ENCODE data around the gene TEPSIN.

TEPSIN gene, protein sequence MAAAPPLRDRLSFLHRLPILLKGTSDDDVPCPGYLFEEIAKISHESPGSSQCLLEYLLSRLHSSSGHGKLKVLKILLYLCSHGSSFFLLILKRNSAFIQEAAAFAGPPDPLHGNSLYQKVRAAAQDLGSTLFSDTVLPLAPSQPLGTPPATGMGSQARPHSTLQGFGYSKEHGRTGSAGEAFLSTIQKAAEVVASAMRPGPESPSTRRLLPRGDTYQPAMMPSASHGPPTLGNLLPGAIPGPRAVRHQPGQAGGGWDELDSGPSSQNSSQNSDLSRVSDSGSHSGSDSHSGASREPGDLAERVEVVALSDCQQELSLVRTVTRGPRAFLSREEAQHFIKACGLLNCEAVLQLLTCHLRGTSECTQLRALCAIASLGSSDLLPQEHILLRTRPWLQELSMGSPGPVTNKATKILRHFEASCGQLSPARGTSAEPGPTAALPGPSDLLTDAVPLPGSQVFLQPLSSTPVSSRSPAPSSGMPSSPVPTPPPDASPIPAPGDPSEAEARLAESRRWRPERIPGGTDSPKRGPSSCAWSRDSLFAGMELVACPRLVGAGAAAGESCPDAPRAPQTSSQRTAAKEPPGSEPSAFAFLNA

DNA sequence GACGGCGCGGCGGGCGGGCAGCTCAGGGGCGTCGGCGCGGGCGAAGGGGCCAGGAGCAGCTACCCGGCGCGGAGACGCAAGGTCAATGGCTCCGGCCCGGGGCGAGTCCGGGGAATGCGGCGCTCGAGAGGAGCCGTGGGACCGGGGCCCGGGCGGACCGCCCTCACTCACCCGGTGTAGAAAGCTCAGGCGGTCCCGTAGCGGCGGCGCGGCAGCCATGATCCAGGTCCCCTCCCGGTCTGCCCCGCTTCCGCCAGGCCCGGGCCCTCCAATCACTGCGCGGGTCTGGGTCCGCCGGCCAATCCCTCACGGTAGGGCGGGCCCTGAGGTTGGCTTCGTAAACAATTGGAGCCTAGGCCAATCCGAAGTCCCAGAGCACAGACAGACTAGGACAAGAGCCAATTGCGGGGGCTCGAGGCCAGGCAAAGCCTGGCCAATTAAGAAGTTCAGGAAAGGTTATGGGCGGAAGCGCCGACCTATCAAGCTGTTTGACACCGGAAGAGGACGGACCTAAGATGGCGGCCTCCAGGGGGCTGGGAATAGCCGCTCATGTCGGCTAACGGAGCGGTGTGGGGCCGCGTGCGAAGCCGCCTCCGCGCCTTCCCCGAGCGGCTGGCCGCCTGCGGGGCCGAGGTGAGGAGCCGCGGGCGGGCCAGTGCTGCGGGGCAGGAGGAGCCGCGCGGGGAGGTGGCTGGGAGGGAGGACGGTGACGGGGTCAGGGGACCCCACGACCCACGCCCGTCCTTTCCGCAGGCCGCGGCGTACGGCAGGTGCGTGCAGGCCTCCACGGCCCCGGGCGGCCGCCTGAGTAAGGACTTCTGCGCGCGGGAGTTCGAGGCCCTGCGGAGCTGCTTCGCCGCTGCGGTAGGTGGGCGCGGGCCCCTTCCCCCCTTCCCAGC lies at the start of gene TEPSIN, which contains the start of gene NDUFAF8:
Gene TEPSIN (minus strand): TSS at position 241 of the 899 bp plus-strand sequence. CDS start 22 bp downstream, at position 219.
Gene NDUFAF8 (plus strand): TSS at position 504 of the 899 bp plus-strand sequence. CDS start 46 bp downstream, at position 550.
- DNase-seq = peak; percentile 97

DNA sequence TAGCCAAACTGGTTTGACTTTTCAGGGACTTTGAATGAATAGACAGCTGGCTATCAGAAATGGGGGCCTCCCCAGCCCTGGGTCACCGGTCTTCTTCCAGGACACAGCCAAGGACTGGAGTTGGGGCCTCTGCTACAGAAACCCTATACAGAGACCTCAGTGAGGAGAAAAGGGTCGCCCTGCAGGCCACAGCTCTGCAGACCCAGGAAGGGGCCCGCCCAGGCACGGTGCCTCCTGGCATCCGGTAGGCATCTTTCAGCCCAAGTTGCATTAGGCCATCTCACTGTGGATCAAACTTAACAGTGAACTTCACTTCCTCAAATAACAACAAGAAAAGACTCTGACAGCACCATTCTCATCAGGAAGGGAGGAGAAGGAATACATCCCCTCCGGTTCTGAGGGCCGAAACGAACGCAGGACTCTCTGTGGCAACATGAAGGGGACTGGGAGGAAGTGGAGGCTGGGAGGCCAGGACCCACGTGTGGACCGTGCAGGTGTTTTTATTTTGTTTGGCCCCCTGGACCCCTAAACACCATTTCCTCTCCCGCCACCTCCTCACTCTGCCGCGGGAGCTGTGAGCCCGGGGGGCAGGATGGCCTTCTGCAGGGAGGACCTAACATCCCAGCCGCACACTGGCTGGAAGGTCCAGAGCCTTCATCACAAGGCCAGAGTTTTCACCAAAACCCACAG lies 49.0 kb upstream of the TEPSIN start:
- no peak for DNase-seq

DNA sequence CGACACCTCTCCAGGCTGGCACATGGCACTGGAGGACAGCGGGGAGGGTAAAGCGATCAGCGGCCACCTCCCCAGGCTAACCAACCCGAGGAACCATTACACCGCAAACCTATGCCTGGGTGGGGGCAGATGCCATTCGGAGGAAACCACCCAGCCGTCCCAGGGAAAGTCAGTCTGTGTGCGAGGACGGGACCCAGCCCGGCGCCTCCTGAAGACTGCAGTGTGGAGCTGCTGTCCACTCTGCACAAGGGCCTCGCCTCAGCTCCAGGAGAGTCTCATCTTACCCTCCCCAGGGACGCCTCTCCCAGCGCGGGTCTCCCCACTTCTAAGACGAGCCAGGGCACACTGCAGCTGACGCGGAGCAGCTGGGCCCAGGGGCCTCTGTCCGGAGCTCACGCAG lies 48.3 kb upstream of the TEPSIN start:
- DNase-seq = no peak

DNA sequence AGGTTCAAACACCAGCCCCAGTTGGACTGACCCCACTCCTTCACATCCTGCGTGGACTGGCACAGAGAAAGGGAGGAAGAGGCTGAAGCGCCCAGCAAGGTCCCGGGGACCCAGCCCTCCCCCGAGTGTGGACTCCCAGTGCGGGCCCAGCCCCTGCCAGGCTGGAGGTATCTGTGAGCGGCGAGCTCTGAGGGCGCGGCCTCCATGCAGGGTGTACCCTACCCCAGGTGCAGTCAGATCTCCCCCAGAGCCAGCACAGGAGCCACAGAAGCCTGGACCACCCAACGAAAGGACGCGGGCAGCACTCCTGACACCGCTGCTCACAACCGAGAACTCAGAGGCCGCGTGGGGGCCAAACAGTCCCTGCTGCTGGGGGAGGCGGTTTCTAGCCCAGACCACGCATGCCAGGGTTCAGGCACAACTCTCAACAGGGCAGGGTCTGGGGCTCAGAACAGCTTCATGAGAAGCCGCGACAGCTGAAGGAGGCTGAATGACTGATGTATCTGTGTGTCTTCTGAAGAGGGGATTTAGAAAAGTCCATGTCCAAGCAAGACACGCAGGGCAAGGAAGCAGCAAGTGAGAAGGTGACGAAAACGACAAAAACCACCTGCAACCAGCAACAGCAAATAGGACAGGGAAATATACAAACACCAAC lies 47.8 kb upstream of the TEPSIN start:
- no peak for DNase-seq

DNA sequence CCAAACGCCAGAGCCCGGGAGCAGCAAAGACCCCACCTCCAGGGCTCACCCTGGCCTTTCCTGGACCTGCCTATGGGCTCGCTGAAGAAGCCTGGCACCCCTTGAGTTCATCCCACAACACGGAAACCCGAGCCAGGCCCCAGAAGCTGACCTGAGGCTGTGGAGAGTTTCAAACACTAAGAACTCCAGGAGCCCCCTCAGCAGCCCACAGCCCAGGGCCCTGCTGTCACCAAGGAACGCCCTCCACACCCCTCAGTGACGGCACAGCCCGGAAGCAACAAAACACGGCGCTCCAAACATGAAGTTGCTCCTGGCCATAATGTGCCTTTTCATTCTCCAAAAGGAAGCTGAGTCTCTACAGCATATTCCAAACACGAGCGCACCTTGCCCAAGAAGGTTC lies 47.0 kb upstream of the TEPSIN start:
- no peak for DNase-seq

DNA sequence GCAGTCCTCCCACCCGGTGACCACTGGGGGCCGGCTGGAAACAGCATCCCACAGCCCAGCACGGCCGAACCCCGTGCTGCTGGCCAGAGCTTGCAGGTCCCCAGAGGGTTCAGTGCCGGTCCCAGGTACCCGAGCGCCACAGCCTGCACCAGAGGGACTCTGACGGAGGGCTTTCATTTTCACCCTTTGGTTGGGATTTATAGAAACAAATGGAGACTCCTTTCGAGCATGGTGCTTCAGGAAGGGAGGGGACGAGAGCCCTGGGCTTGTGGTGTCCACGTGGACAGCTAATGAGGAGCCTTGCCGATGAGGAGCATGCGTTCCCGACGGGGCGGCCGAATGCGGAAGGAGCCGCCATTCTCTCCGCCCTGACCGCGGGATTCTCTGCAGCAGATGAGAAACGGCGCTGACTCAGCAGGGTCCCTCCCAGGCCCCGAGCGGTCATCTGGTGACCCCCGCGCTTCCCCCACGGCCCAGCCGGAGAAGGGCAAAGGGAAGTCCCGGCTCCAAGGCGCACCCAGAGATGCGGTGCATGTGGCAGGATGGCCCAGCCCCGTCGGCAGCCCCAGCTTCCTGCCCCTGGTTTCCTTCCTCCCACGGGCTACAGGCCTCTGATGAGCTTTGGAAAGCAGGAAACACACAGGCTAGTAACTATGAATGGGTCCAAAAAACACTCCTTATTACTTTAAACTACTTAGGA lies 46.5 kb upstream of the TEPSIN start:
- DNase-seq = peak; percentile 92

DNA sequence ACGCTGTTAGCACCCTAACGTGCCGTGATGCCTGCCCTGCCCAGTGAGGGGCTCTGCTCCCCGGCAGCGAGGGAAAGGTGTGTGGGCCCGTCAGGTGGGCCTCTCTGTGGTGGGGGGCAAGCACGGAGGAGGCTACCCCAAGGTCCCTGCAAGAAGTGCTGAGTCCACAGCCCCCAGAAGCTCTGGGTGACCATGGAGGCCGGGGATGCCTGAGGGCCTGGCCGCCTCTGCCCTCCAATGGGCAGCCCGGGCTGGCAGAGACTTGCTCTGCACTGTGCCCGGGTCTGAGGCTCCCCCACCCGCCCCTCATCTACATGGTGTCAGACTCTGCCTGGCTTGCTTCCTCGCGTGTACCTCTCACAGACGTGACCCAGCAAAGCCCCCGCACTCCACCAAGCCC lies 44.0 kb upstream of the TEPSIN start:
- no peak for DNase-seq

DNA sequence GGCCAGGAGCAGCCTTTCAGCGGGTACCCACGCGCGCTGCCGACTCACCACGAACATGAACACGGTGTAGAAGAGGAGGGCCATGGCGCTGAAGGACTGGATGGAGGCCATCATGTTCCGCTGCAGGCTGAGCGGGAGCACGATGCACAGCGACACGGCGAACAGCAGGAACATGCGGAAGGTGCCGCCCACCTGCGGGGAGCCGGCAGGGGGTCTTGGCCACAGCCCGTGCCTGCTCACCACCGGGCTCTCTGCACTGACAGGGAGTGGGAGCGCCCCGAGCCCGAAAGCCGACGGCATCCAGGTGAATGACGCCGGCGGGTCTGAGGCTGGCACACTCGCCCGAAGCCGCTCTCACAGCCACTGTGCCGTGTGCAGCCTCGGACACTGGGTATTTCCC lies 43.3 kb upstream of the TEPSIN start:
- DNase-seq = no peak

DNA sequence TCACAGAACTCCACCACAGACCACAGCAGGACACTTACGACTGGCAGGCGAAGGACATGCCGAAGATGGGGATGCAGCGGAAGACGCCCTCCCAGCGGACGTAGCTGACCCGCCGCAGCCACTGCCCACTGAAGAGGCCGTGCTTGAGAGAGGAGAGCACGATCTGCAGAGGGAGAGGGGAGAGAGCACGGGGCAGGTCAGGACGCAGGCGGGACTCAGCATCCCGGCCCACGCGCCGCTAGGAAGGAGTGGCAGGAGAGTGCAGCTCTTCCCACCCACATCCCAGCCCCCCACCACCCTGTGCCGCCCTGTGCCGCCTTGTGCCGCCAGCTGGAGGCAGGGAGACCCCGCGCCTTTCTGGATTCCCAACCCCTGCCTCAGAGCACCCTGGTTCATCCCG lies 41.7 kb upstream of the TEPSIN start:
- DNase-seq = no peak

DNA sequence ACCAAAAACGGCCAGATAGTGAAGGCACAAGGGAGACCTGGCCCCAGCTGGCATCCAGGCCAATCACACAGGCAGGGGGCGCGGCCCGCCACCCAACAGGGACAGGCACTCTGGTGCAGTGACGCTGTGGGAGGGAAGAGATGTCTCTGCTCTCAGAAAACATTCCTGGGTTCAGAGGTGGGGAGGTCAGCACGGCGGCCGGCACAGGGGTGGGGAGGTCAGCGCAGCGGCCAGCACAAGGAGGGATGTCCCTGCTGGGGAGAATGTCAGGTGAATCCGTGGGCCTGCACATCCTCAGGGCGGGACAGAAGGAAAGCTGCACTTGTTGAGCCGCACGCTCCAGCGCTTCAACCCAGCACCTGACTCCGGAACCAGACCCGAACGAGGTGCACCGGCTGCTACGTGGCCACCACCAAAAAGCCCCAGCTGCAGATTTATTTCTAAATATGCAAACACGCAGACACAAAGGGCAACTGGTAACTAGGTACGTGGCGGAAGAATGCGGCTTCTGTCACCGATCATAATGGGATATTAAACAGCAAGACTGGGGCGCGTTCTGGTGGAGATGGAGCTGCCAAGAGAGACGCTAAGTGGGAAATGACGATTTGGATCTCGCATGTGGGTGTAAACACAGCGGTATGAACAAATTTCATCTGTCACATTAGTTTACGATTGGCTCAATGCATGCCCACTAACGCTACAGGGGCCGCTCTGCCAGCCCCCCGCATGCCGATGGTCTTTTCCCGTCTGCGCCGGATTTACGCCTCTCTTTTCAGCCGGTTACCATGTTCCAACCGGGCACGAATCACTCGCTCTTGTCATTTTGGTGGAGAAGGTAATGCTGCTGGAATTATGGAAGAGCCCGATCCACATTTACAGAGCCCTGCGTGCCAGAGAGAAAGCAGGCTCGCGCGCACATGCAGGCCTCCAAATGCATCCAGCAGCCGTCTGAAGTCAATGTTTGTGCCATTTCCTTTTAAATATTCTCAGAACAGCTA lies 40.7 kb upstream of the TEPSIN start:
- DNase-seq = no peak

DNA sequence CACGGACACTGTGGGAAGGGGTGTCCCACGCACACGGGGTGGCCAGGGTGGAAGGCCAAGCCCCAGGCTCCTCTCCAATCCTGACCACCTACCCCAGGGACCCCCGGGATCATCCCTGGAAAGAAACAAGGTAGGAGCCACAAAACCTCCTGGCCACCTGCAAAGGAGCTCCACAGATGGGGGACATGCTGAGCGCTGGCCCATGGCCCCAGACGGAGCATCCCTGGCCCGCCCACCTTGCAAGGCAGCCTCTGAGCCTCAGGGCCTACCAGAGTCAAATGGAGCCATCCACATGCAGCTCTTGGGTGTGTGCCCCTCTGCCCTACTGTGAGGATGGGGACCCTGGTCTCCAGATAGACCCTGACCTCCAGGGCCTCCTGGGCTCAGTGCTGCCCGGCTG lies 40.0 kb upstream of the TEPSIN start:
- DNase-seq = no peak

DNA sequence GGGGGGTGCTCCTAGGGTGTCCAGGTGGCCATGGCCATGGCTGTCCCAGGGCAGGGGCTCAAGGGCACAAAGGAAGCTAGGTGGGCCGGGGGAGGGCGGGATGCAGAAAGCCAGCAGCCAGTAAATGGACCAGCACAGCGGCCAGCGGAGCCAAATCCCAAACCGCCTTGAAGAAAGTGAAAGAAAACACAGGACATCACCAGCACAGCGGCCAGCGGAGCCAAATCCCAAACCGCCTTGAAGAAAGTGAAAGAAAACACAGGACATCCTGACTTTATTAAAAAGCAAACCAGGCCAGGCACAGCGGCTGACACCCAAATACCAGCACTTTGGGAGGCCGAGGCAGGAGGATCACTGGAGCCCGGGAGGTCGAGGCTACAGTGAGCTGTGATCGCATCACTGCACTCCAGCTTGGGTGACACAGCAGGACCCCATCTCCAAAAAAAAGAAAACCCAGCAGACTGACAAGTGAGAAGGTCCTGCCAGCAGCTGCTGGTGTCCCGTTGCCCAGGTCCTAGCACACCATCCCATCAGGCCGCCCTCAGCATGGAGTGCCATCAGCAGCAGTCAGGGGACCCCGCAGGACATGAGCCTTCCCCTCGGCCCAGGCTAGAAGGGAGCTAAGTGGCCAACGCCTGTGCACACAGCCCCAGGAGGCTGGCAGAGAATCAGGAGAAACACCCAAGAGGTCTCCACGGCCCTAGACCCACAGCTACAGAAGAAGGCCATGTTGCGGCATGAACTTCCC lies 39.3 kb upstream of the TEPSIN start:
- DNase-seq = no peak

DNA sequence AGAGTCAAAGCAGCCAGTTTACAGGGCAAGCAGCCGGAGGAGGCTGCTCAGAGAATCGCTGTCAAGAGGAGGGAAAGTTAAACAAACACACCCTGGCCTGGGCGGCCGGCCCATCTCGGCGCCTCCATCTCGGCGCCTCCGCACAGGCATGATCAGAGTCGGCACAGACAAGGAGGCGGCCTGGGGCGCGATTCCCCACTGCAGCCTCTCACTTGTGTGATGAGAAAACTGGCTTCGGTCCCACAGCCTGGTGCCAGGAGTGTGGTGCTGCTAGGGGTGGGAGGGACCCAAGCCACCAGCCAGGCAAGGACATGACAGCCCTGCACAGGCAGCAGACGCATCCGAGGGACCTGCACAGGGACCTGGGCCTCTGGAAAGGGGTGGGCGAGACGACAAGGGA lies 38.6 kb upstream of the TEPSIN start:
- no peak for DNase-seq

DNA sequence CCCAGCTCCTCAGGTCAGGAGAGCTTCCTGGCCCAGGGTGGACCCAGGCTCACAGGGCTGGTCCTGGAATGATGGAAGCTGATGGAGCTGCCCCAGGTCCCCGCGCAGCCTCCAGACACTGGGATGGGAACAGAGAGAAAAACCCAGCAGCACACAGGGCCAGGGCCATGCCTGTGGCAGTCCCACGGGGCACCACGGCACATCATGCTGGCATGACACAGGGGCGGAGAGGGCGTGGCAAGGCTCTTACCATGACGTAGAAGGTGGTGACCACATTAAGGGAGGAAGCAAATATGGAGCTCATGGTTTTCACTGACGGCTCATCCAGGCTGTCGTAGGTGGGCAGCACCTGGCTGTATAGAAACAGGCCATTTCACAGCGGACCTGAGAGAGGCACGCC lies 37.9 kb upstream of the TEPSIN start:
- DNase-seq = no peak

DNA sequence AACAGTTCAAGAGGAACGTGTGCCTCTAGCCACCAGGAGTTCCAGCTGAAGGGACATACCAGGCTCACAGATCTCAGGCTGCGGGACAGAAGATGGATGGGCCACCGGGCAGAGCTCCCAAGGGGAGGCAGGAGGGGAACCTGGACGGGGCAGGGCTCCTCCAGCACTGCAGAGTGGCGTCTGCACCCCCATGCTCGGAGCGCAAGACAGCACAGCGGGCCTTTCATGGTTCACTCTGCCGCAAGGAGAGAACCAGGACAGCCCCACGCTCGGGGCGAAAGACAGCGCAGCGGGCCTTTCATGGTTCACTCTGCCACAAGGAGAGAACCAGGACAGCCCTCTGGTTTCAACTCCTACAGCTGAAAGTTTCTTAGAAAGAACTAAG lies 35.6 kb upstream of the TEPSIN start:
- no peak for DNase-seq

DNA sequence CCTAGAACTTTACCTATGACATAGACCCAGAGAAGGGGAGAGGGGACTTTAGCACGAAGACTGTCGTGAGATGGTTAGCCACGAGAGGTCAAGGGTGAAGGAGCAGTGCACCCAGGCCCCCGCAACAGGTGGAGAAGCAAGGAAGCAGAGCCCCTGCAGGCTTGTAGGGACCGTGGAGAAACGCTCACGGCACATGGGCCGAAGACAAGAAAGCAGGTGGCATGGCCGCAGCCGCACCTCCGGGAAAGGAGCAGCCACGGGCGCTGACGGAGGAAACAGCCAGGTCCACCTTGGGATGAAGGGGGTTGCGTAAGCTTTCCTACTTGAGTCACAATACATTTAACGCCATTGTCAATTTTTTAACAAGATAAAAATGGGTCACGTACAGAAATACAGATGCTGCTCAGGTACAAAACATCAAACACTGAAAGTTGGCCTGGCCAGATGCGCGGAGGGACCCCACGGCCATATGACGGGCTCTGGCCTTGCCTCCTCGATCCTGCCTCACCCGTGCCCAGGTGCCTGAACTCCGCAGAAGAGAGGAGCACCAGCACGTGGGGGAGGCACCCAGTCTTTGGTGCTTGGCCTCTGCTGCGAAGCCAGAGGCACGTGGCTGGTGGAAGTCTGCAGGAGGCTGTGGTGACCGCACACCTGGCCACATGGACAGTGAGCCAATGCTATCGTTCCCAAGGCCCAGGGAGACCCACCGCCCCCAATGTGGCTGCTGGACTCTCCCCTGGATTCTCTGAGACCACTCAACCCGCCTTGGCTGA lies 35.0 kb upstream of the TEPSIN start:
- no peak for DNase-seq

DNA sequence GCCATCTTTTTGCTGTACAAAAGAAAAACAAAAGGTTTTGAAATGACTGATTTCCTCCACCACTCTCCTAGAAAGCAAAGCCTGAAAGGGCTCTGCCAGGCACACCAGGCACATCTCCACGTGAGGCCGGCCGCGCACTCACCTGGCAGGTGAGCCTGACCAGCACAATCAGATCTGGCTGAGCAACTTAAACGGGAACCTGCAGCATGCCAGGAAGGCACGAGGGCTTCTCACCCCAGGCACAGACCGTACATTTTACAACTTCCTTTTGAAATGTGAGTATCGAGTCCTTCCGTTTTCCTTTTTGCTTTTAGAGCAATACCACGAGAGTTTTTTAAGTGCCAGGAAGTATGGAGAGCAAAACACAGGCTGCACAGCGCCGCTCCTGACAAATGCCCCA lies 33.8 kb upstream of the TEPSIN start:
- DNase-seq = no peak

DNA sequence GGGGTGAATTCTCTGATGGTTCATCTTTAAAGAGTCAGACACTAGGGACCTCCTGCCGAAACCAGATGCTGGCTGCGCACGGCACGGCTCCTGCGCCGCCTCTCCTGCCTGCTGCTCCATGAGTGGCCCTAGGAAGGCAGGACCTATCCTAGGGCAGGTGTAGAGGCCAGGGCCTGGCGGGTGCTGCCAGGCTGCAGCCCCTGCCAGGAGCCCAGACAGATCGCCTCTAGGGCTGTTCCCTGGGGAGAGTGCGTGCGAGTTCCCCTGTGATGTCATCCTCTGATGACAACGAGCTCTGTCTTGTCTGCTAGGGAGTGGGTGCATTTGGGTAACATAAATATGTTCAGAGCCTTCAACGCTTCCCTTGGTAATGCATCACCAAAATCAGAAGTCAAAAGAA lies 32.4 kb upstream of the TEPSIN start:
- no peak for DNase-seq

DNA sequence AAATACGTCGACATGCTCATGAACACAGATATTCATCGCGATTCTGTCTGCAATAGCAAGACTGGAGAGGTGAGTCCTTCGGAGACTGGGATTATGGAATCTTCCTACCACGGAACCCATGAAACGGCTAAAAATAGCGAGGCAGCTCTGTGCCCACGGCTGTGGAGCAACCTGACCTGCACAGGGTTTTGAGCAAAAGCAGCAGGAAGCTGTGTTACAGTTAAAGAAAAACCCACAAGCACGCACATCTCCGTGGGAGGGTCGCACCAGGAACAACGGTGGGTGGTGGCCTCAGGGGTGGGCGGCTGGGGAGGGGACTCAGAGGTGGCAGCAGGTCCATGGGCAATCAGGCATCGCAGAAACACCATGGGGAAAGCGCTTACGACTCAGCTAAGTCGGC lies 31.4 kb upstream of the TEPSIN start:
- DNase-seq = no peak
